Progenitor cell of endocrine pancreas (in vitro differentiated cells): Measurements from ENCODE around the gene PAF1. TPM values are rescaled to one million over a fixed set of nuclear protein-coding genes. Genes with fewer than 3 reads are reported as not detected.

Experiments
- DNase-seq: peaks from one replicate; pipeline ENCODE4 v3.0.0; 2021; ENCODE audit warnings: low spot score; ENCODE audit not compliant: unreplicated experiment
- H3K27ac Mint-ChIP-seq: 2 replicates; pipeline ENCODE4 v1.8.0; 2021; ENCODE audit warnings: mild to moderate bottlenecking, moderate library complexity, mixed read lengths
- H3K27me3 Mint-ChIP-seq: 2 replicates; pipeline ENCODE4 v1.8.0; 2021; ENCODE audit warnings: mixed read lengths
- H3K36me3 Mint-ChIP-seq: 2 replicates; pipeline ENCODE4 v1.8.0; 2022; ENCODE audit warnings: mixed read lengths; ENCODE audit not compliant: insufficient read depth
- H3K4me1 Mint-ChIP-seq: 2 replicates; pipeline ENCODE4 v1.8.0; 2021; ENCODE audit warnings: low read depth, mixed read lengths
- H3K4me3 Mint-ChIP-seq: 2 replicates; pipeline ENCODE4 v1.8.0; 2021; ENCODE audit warnings: low read depth, mild to moderate bottlenecking, moderate library complexity, mixed read lengths
- H3K9me3 Mint-ChIP-seq: 2 replicates; pipeline ENCODE4 v1.8.0; 2021; ENCODE audit warnings: low read depth, mixed read lengths
- total RNA-seq: library from RNA; stranded (reverse); gene quantifications from 2 replicates; pipeline ENCODE4 v1.2.1, GENCODE V29; 2021
- TF ChIP-seq, protein P1 (sequence below): fragments of 200-600 bp; sonication (generic); IDR thresholded peaks from one replicate; pipeline ENCODE4 v1.5.0; 2021; ENCODE audit warnings: antibody characterized with exemption, mild to moderate bottlenecking; ENCODE audit not compliant: unreplicated experiment

PAF1 gene
- total RNA-seq, 1 donor from 2014 or later = 49.4 TPM

DNA sequence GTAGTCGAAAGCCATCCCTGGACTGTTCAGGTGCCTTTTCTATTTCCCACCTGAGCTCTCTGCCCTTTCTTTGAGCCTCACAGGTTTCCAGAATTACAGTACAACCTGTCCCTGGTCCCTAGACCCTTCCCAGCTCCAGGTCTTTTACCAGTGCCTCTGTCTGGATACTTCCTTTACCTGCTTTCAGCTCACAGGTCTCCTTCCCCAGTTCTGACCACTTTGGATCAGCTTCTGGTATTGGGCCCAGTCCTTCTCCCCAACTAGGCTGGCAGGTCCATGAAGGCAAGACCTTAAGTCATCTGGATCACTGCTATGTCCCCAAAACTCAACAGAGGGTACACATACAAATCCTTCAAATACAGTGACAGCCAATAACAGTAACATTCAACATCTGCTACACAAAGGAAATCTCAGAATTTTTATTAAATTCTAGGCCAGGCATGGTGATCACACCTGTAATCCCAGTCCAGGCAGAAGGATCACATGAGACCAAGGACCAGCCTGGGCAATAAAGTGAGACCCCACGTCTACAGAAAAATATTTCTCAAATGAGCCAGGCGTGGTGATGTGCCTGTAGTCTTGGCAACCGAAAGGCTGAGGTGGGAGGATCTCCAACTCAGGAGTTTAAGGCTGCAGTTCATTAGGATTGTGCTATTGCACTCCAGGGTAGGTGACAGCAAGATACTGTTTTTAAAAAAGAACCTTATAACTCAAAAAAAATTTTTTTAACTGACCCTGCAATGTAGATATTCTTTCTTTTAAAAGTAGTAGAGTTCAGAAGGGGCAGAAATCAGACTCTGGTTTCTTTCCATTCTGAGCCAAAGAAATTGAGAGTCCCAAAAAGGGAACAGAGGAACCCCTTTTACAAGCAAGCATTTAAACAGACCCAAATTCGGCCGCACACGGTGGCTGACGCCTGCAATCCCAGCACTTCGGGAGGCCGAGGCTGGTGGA, 43.5 kb upstream of the PAF1 start:
- Mint-ChIP-seq H3K27ac (peak overlapping the region; percentile 98), H3K4me1 (peaks cover 17% of the 10 kb centered on the region), H3K36me3 (peaks cover 12% of the 10 kb centered on the region), H3K9me3 (no peaks in the 10 kb centered on the region), H3K4me3 (peak overlapping the region; percentile 92), H3K27me3 (no peaks in the 10 kb centered on the region)
- TF ChIP-seq, protein P1, sequence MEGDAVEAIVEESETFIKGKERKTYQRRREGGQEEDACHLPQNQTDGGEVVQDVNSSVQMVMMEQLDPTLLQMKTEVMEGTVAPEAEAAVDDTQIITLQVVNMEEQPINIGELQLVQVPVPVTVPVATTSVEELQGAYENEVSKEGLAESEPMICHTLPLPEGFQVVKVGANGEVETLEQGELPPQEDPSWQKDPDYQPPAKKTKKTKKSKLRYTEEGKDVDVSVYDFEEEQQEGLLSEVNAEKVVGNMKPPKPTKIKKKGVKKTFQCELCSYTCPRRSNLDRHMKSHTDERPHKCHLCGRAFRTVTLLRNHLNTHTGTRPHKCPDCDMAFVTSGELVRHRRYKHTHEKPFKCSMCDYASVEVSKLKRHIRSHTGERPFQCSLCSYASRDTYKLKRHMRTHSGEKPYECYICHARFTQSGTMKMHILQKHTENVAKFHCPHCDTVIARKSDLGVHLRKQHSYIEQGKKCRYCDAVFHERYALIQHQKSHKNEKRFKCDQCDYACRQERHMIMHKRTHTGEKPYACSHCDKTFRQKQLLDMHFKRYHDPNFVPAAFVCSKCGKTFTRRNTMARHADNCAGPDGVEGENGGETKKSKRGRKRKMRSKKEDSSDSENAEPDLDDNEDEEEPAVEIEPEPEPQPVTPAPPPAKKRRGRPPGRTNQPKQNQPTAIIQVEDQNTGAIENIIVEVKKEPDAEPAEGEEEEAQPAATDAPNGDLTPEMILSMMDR = no peak
- no peak for DNase-seq

DNA sequence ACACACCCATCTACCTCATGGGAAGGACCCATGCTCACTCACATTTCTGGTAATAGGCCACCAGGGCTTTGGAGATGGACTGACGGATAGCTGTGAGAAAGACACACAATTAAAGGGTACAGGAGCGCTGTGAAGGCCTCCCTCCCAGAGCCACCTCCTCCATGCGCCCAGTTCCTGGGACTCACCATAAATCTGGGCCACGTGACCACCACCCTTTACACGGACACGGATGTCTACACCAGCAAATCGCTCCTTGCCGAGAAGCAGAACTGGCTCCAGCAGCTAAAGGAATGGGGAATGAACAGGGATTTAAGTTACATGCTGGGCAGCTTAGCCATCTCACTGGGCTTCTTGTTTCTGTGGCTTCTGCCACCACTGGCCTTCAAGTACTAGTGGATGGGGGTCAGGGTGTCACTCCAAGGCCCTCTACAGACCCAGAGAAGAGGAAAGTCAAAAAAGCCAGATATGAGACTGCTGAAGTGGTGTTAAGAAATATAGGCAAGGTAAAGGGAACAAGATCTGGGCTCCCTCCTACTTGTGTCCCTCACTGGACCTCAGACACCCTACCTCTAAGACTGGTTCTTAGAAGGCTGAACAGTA, 42.7 kb upstream of the PAF1 start:
- TF ChIP-seq, protein P1 = no peak
- DNase-seq = no peak
- Mint-ChIP-seq H3K36me3 (peaks cover 12% of the 10 kb centered on the region), H3K9me3 (no peaks in the 10 kb centered on the region), H3K27ac (no peak overlapping the region), H3K4me3 (peak overlapping the region; percentile 32), H3K27me3 (no peaks in the 10 kb centered on the region), H3K4me1 (peaks cover 21% of the 10 kb centered on the region)

DNA sequence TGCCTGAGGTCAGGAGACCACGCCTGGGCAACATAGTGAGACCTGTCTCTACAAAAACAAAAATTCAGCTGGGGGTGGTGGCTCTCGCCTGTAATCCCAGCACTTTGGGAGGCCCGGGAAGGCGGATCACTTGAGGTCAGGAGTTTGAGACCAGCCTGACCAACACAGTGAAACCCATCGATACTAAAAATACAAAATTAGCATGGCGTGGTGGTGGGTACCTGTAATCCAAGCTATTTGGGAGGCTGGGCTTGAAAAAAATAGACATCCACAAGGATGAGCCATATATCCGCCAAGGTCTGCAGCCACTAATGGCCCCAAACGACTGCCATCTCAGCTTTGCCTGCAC, 41.7 kb upstream of the PAF1 start:
- H3K27me3 Mint-ChIP-seq = no peaks in the 10 kb centered on the region
- H3K4me3 Mint-ChIP-seq = no peak overlapping the region
- peaks cover 12% of the 10 kb centered on the region for H3K36me3 Mint-ChIP-seq
- H3K4me1 Mint-ChIP-seq = peaks cover 25% of the 10 kb centered on the region
- H3K27ac Mint-ChIP-seq = no peak overlapping the region
- TF ChIP-seq, protein P1 = no peak
- DNase-seq = no peak
- no peaks in the 10 kb centered on the region for H3K9me3 Mint-ChIP-seq

DNA sequence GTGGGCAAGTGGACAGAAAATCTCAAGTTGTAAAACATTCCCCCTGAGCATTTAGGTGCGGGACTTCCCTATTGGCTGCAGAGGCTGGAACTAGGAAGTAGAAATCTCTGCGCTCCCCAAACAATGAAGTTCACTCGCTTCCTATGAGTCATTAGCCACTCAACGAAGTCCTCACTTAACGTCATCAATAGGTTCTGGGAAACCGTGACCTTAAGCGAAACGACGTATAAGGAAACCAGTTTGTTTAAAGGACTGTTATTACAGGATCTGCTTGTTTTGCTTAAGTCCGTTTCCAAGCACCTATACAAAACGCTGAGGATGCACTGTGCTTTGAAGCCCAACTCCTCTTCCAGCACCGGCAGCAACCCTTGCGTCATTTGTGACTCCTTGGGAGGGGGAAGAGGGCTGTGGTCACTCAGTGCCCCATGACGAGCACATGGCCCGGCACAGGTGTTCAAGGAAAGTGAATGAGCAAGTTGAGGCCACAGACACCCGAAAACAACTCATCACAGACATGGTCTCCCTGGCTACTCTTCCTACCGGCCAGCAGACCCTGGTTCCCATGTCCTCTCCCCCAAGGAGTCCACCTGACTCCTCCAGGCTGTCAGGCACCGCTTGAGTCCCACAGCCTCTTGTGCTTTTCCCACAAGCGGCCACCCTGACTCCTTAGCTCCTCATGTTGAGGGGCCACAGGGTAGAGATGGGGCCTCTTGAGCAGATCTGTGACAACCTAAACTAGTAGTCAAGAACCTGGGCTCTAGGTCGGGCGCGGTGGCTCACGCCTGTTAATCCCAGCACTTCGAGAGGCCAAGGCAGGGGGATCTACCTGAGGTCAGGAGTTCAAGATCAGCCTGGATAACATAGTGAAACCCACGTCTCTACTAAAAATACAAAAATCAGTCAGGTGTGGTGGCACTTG, 40.0 kb upstream of the PAF1 start:
- Mint-ChIP-seq H3K27ac (peak overlapping the region; percentile 71), H3K27me3 (no peaks in the 10 kb centered on the region), H3K36me3 (peaks cover 12% of the 10 kb centered on the region), H3K4me3 (no peak overlapping the region), H3K9me3 (no peaks in the 10 kb centered on the region), H3K4me1 (peaks cover 17% of the 10 kb centered on the region)
- no peak for DNase-seq
- TF ChIP-seq, protein P1 = no peak
